Left renal cortex interstitium (tissue), 4 donors: Measurements from ENCODE around the gene DARS2. TPM values are rescaled to one million over a fixed set of nuclear protein-coding genes. Genes with fewer than 3 reads are reported as not detected.

Source experiments
- DNase-seq, 4 donors: peaks; one replicate each; pipeline ENCODE4 v3.0.0-alpha.2; 2013; ENCODE audit warnings: low read depth in 4 of 4, low spot score in 2 of 4, missing footprints in 1 of 4
- polyA plus RNA-seq, 4 donors: library from polyadenylated mRNA; unstranded; fragments of 120-200 nt; gene quantifications; one replicate each; pipeline ENCODE4 v1.2.1, GENCODE V29; 2013; ENCODE audit not compliant: insufficient read length in 4 of 4

The DARS2 gene
- polyA plus RNA-seq, 4 donors, result 24.5 to 29.6 (median 26.3) TPM

GRCh38 chr1:173886746-173887611 is 62.5 kb downstream of the DARS2 start:
- no peak for DNase-seq

GRCh38 chr1:173887627-173888026 is 63.2 kb downstream of the DARS2 start:
- no peak for DNase-seq

GRCh38 chr1:173888749-173889148 is 64.3 kb downstream of the DARS2 start:
- no peak for DNase-seq

GRCh38 chr1:173889885-173890284 is 65.4 kb downstream of the DARS2 start:
- DNase-seq, result no peak

- DNase-seq, result no peak
Observed at GRCh38 chr1:173893611-173894010, 69.1 kb downstream of the DARS2 start.

GRCh38 chr1:173894189-173894588 is 69.7 kb downstream of the DARS2 start:
- no peak for DNase-seq

- DNase-seq, result no peak
Observed at GRCh38 chr1:173900427-173900826, 76.0 kb downstream of the DARS2 start.

GRCh38 chr1:173900992-173901391 is 76.5 kb downstream of the DARS2 start:
- DNase-seq, result no peak

- DNase-seq, result no peak
Observed at GRCh38 chr1:173903827-173904531, 79.5 kb downstream of the DARS2 start.

Other genes with a start within 250 kb of the DARS2 start
- under 1 TPM in 3 of 4 donors, not detected in 1; 0.18 to 0.52 (median 0.18) TPM for gene SLC9C2, start 221.6 kb upstream of the DARS2 start, polyA plus RNA-seq
- gene TEX50, start 189.3 kb upstream of the DARS2 start, polyA plus RNA-seq, result not detected
- 1 to 10 TPM; 4.8 to 5.6 (median 5.3) TPM for gene ANKRD45, start 154.8 kb upstream of the DARS2 start, polyA plus RNA-seq
- 10 to 100 TPM; 22.1 to 25.5 (median 24.4) TPM for gene KLHL20, start 109.7 kb upstream of the DARS2 start, polyA plus RNA-seq
- gene CENPL, start 210 bp downstream of the DARS2 start, polyA plus RNA-seq, result 10 to 100 TPM; 10.6 to 12.2 (median 11.2) TPM
- 100 to 1,000 TPM; 520 to 711 (median 651) TPM for gene GAS5, start 43.3 kb downstream of the DARS2 start, polyA plus RNA-seq
- 10 to 100 TPM in 2 of 4 donors, 1 to 10 TPM in 2; 6.1 to 13.3 (median 9.0) TPM for gene ZBTB37, start 43.7 kb downstream of the DARS2 start, polyA plus RNA-seq
- gene SERPINC1, start 92.7 kb downstream of the DARS2 start, polyA plus RNA-seq, result 10 to 100 TPM in 1 of 4 donors, under 1 TPM in 3; 0.27 to 10.1 (median 0.45) TPM
- gene RC3H1, start 197.7 kb downstream of the DARS2 start, polyA plus RNA-seq, result 10 to 100 TPM; 10.0 to 15.9 (median 11.6) TPM